H1 (cell line): ENCODE measurements around the gene ENAH.

Source experiments
- CEBPB ChIP-seq: IDR thresholded peaks from 2 replicates; pipeline ENCODE4 v1.6.1; 2012; ENCODE audit warnings: low read depth, low read length
- EZH2 ChIP-seq: fragments of 200-600 bp; sonication (generic); IDR thresholded peaks from 2 replicates; pipeline ENCODE4 v1.7.1; 2012; ENCODE audit warnings: low read depth, mild to moderate bottlenecking, moderate library complexity, low read length, inconsistent platforms; ENCODE audit not compliant: severe bottlenecking
- TEAD4 ChIP-seq: IDR thresholded peaks from 2 replicates; pipeline ENCODE4 v1.6.1; 2012; ENCODE audit warnings: low read depth, low read length, inconsistent platforms, mixed read lengths
- TF ChIP-seq, protein P1 (sequence below), 3 experiments: IDR thresholded peaks; 1 replicate in 2 of 3; 2 replicates in 1 of 3; pipeline versions ENCODE4 v1.5.1 to v1.6.1; 2011; ENCODE audit warnings: low read length in 3 of 3, mild to moderate bottlenecking in 3 of 3, inconsistent platforms in 2 of 3, low read depth in 1 of 3, moderate library complexity in 1 of 3; ENCODE audit not compliant: insufficient read depth in 1 of 3; ENCODE audit errors: control extremely low read depth in 1 of 3
- TF ChIP-seq, protein P2 (sequence below): IDR thresholded peaks from 2 replicates; pipeline ENCODE4 v1.6.1; 2012; ENCODE audit warnings: low read length, inconsistent platforms

DNA sequence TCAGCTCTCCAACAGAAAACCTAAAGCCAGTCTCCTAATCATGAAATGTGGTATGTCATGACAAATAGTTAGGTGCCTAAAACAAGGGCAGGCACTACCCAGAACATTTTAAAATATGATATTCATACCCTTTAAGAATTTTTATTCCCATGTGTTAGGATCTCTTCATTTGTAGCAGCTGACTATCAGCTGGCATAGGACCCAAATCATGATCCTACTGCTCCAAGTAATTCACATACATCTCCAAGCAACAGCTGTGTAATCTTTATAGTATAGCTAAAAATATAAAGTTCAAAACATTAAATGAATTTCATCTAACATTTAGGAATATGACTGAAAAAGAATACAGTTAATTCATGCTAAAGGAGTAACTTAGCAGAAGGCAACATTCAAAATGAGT, 57.5 kb downstream of the ENAH start:
- TF ChIP-seq TEAD4, result no peak
- no peak for TF ChIP-seq CEBPB
- TF ChIP-seq, protein P1, sequence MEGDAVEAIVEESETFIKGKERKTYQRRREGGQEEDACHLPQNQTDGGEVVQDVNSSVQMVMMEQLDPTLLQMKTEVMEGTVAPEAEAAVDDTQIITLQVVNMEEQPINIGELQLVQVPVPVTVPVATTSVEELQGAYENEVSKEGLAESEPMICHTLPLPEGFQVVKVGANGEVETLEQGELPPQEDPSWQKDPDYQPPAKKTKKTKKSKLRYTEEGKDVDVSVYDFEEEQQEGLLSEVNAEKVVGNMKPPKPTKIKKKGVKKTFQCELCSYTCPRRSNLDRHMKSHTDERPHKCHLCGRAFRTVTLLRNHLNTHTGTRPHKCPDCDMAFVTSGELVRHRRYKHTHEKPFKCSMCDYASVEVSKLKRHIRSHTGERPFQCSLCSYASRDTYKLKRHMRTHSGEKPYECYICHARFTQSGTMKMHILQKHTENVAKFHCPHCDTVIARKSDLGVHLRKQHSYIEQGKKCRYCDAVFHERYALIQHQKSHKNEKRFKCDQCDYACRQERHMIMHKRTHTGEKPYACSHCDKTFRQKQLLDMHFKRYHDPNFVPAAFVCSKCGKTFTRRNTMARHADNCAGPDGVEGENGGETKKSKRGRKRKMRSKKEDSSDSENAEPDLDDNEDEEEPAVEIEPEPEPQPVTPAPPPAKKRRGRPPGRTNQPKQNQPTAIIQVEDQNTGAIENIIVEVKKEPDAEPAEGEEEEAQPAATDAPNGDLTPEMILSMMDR (IDR thresholded peaks at IDR 0.05; ENCODE audit: control extremely low read depth in 1 of 3, insufficient read depth in 1 of 3, low read depth in 1 of 3, low read length in 3 of 3), result no peak
- no peak for TF ChIP-seq EZH2
- TF ChIP-seq, protein P2, sequence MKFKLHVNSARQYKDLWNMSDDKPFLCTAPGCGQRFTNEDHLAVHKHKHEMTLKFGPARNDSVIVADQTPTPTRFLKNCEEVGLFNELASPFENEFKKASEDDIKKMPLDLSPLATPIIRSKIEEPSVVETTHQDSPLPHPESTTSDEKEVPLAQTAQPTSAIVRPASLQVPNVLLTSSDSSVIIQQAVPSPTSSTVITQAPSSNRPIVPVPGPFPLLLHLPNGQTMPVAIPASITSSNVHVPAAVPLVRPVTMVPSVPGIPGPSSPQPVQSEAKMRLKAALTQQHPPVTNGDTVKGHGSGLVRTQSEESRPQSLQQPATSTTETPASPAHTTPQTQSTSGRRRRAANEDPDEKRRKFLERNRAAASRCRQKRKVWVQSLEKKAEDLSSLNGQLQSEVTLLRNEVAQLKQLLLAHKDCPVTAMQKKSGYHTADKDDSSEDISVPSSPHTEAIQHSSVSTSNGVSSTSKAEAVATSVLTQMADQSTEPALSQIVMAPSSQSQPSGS, result no peak
